Measurements from ENCODE around the gene PTPRT. TPM values are rescaled to one million over a fixed set of nuclear protein-coding genes. Genes with fewer than 3 reads are reported as not detected.

Gene PTPRT
- total and polyA plus RNA-seq, 4 donors = 0.14 to 2.8 (median 0.40) TPM

GRCh38 chr20:42987376-42988114, 202.2 kb downstream of the PTPRT start:
- H3K9me3 ChIP-seq (ENCODE audit: control insufficient read depth in 4 of 4, low read length in 3 of 4) = peaks cover 0 to under 1% (median 0%) of the 10 kb centered on the region in 4 donors
- no peaks in the 10 kb centered on the region for H3K4me1 ChIP-seq (ENCODE audit: control insufficient read depth in 4 of 4, insufficient read depth in 4 of 4, low read length in 3 of 4)
- WGBS = 81% methylated on average over 10 of the region's 10 CpGs
- no peak for TF ChIP-seq FOXA1 (IDR thresholded peaks at IDR 0.05)
- no peak for TF ChIP-seq FOXA2 (IDR thresholded peaks at IDR 0.05)
- no peak for TF ChIP-seq ZBTB33 (IDR thresholded peaks at IDR 0.05)
- no peak for TF ChIP-seq RAD21 (IDR thresholded peaks at IDR 0.05)
- no peak for TF ChIP-seq SP1 (IDR thresholded peaks at IDR 0.05)
- no peak for TF ChIP-seq REST (IDR thresholded peaks at IDR 0.05)
- TF ChIP-seq GABPA (IDR thresholded peaks at IDR 0.05 in 1 of 2, conservative IDR thresholded peaks at IDR 0.05 in 1 of 2) = no peak
- TF ChIP-seq CTCF (IDR thresholded peaks at IDR 0.05; ENCODE audit: low read depth, low read length, missing input control) = no peak
- no peak for TF ChIP-seq NR2F2 (IDR thresholded peaks at IDR 0.05)
- no peak for TF ChIP-seq ATF3 (IDR thresholded peaks at IDR 0.05)
- TF ChIP-seq HNF4G (IDR thresholded peaks at IDR 0.05) = no peak
- TF ChIP-seq TAF1 (conservative IDR thresholded peaks at IDR 0.05) = no peak
- TF ChIP-seq JUND (IDR thresholded peaks at IDR 0.05) = no peak
- TF ChIP-seq HNF4A (conservative IDR thresholded peaks at IDR 0.05) = no peak
- TF ChIP-seq MAX (IDR thresholded peaks at IDR 0.05) = no peak
- TF ChIP-seq RXRA (IDR thresholded peaks at IDR 0.05) = no peak
- no peak for TF ChIP-seq EGR1 (IDR thresholded peaks at IDR 0.05; ENCODE audit: low read depth in 2 of 2)
- TF ChIP-seq YY1 (IDR thresholded peaks at IDR 0.05) = no peak
- no peaks in the 10 kb centered on the region for H3K27me3 ChIP-seq (ENCODE audit: control insufficient read depth in 4 of 4, insufficient read depth in 4 of 4, low read length in 3 of 4)
- DNase-seq (ENCODE audit: low spot score) = no peak
- no peaks in the 10 kb centered on the region for H3K36me3 ChIP-seq (ENCODE audit: control insufficient read depth in 4 of 4, insufficient read depth in 3 of 4, low read depth in 1 of 4, low read length in 3 of 4)
- H3K4me3 ChIP-seq (ENCODE audit: low read depth in 1 of 3, low read length in 3 of 3) = no peak overlapping the region
- no peak overlapping the region for H3K27ac ChIP-seq (ENCODE audit: low read depth in 1 of 2, low read length in 2 of 2)
- no peak overlapping the region for H3K9ac ChIP-seq (ENCODE audit: low read depth in 1 of 2, low read length in 2 of 2)

Measured in liver (tissue), 9 donors.